ENCODE results near the gene KRT83. TPM values are rescaled to one million over a fixed set of nuclear protein-coding genes. Genes with fewer than 3 reads are reported as not detected.
A peak's percentile ranks its signal among the peaks of the same experiment; 100 is the strongest.

KRT83 gene
- total RNA-seq, 1 donor from 2014 or later, result not detected

- no peak for DNase-seq (ENCODE audit: low read depth)
Observed at GRCh38 chr12:52267266-52267665, 53.9 kb downstream of the KRT83 start.

DNA sequence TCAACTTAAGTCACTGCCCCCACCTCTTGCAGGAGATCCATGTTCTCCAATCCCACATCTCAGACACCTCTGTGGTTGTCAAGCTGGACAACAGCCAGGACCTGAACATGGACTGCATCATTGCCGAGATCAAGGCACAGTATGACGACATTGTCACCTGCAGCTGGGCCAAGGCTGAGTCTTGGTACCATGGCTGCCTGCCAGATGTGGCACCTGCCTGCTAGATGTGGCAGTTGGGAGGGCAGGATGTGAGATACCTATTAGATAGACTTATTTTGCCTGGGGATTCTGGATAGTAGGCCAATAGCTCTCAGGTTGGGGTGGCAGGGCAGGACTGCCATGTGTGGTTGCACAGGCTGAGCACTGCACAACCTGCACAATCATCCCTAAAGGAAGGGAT is 54.7 kb downstream of the KRT83 start:
- DNase-seq (ENCODE audit: low read depth), result no peak

DNA sequence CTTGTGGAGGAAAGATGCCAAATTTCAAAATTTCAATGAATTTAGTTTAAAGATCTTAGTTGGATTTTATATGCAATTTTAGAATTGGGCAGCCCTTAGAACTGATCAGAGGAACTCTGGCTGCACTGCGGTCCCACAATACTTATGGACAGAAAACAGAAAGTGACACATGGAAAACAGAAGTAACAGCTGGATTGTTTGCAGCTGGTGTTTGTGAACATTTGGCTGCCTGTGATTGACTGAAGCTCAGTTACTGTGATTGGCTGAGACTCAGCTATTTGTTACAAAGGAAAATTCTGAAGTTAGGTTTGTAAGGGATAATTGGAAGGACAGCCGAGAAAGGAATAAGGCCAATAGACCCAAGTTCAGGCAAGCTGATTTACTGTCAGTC is 56.8 kb downstream of the KRT83 start:
- DNase-seq (ENCODE audit: low read depth), result peak; percentile 64

Other genes with a start within 250 kb of the KRT83 start
- not detected in 2 replicates for gene SMIM41, start 241.7 kb downstream of the KRT83 start, total RNA-seq
- 46.3 and 68.4 TPM in 2 replicates for gene KRT80, start 129.4 kb downstream of the KRT83 start, total RNA-seq
- gene KRT7, start 88.2 kb downstream of the KRT83 start, total RNA-seq, result 3.1 and 6.6 TPM in 2 replicates
- 5.2 and 20.9 TPM in 2 replicates for gene KRT86, start 46.8 kb downstream of the KRT83 start, total RNA-seq
- 0.08 TPM in 1 of 2 replicates, not detected in the other for gene KRT81, start 29.9 kb downstream of the KRT83 start, total RNA-seq
- gene KRT85, start 46.1 kb upstream of the KRT83 start, total RNA-seq, result not detected in 2 replicates
- not detected in 2 replicates for gene KRT84, start 64.3 kb upstream of the KRT83 start, total RNA-seq
- not detected in 2 replicates for gene KRT82, start 84.9 kb upstream of the KRT83 start, total RNA-seq
- not detected in 2 replicates for gene KRT75, start 113.0 kb upstream of the KRT83 start, total RNA-seq
- gene KRT6B, start 130.7 kb upstream of the KRT83 start, total RNA-seq, result not detected in 2 replicates
- gene KRT6C, start 152.4 kb upstream of the KRT83 start, total RNA-seq, result not detected in 2 replicates
- gene KRT6A, start 171.9 kb upstream of the KRT83 start, total RNA-seq, result not detected in 2 replicates
- gene KRT5, start 199.0 kb upstream of the KRT83 start, total RNA-seq, result 2.8 and 3.3 TPM in 2 replicates
- gene KRT71, start 231.7 kb upstream of the KRT83 start, total RNA-seq, result not detected in 2 replicates